ENCODE data around the gene DLEC1.
"Not testable (repeated sequence)": the region's sequence is repeated elsewhere in the genome, so short reads cannot be mapped to it uniquely, and the experiment has no call there.

DLEC1 gene

DNA sequence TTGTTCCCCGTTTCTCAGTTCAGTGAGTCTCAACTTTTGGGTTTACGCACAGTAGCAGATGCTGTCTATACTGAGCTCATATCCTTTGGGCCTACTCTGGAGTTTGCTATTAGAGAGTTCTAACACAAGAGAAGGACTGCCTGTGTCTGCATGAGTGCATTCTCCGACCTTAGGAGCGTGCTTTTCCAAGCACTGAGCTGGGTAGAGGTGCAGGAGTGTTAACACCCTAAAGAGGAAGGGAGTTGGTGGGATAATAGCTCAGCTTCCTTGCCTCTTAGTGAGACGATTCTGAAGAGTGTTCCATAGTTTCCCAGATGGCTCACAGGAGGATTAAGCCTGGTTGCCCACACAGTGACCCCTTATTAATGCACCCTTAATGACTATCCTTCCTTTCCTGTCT, 119.5 kb downstream of the DLEC1 start:
- Mint-ChIP-seq H3K27ac (no peak overlapping the region), H3K4me1 (peaks cover 20% of the 10 kb centered on the region), H3K36me3 (no peaks in the 10 kb centered on the region), H3K4me3 (no peak overlapping the region), H3K9me3 (no peaks in the 10 kb centered on the region)
- ATAC-seq: no peak
- DNase-seq (ENCODE audit: low spot score in 2 of 2): peak in 1 of 2 donors; percentile 44

DNA sequence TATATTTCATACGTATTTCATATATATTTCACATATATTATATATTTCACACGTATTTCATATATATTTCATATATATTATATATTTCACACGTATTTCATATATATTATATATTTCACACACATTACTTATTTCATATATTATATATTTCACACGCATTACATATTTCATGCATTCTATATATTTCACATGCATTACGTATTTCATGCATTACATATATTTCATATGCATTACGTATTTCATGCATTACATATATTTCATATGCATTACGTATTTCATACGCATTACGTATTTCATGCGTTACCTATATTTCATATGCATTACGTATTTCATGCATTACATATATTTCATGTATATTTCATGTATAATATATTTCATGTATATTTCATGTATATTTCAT, 121.7 kb downstream of the DLEC1 start:
- not testable (repeated sequence) for DNase-seq (ENCODE audit: low spot score in 2 of 2); H3K4me1 Mint-ChIP-seq

DNA sequence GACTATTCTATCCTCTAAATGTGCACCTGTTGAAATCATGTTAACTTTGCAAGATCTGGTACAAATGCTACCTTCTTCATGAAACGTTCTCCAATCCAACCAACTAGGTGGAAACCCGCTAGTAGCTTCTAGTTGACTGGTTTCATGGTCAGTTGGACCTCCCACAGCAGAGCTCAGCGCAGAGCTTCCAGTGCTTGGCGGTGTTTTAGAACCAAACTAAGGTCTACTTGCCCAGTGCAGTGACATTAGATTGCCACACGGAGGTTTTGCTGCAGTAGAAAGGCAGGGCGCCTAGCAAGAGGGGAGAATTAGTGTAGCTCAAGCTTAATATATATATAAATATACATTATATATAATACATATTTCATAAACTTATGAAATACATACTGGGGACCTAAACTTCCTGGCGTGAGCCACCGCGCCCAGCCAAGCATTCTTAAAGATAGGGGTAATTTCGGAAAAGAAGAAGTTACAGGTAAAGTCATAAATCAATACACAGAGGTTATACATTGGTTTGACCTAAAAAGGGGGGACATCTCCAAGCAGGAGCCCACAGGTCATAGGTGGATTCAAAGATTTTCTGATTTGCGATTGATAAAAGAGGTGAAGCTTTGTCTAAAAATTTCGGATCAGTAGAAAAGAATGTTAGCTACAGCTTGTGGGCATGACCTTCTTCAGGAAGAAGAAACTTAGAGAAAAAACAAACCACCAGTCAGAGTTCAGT, 124.3 kb downstream of the DLEC1 start:
- no peak for DNase-seq (ENCODE audit: low spot score in 2 of 2)
- Mint-ChIP-seq H3K4me1 (peaks cover 33% of the 10 kb centered on the region), H3K9me3 (no peaks in the 10 kb centered on the region), H3K4me3 (no peak overlapping the region), H3K27ac (no peak overlapping the region), H3K36me3 (peaks cover 40% of the 10 kb centered on the region)
- ATAC-seq: no peak

More for the DNA sequence above, 121.7 kb downstream of the DLEC1 start:
- peaks cover 16% of the 10 kb centered on the region for H3K36me3 Mint-ChIP-seq
- not testable (repeated sequence) for H3K27ac Mint-ChIP-seq, ATAC-seq, H3K4me3 Mint-ChIP-seq, H3K9me3 Mint-ChIP-seq

DNA sequence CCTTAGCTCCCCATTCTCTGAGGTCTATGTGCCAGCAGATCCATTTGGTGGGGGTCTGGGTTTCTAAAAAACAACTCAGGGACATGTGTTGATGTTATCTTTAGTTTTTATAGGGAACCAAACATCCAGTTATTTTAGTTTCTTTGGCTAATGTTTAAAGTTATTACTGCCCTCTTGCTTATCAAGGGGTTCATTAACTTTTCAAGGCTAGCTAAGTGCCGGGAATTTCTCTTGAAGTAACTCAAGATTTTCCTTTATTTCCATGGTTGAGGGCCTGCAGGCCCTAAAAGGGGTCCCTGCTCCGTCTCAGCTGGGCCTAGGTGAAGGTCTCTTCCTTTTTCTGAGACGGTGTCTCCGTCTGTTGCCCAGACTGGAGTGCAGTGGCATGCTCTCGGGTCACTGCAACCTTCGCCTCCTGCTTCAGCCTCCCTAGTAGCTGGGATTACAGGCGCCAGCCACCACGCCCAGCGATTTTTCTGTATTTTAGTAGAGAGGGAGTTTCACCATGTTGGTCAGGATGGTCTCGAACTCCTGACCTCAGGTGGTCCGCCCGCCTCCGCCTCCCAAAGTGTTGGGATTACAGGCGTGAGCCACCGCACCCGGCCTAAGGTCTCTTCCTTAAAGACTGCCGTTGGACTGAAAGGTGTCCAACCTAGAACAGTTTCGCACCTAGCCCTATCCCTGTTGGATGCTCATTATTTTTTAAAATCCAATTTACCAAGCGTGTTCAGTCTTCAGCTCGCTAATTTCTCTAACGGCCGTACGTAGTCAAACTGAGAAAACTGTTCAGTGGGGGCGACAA, 125.0 kb downstream of the DLEC1 start:
- ATAC-seq: no peak
- H3K36me3 Mint-ChIP-seq: peaks cover 47% of the 10 kb centered on the region
- H3K4me1 Mint-ChIP-seq: peaks cover 40% of the 10 kb centered on the region
- H3K4me3 Mint-ChIP-seq: peak overlapping the region; percentile 95
- no peak for DNase-seq (ENCODE audit: low spot score in 2 of 2)
- H3K9me3 Mint-ChIP-seq: no peaks in the 10 kb centered on the region
- peak overlapping the region; percentile 99 for H3K27ac Mint-ChIP-seq

DNA sequence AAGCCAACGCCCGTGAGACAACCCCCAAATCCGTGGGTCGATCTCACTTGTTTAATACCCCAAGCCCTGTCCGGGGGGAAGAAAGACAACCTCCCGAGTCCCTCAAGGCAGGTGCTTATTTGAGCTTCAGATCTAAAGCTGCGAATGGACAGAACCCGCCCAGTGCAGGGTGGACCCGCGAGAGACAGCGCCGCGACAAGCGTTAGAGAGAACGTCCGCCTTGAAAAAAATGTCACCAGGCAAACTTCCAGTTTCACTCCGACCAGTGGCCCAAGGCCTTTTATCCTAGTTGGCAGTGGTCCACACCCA, 125.6 kb downstream of the DLEC1 start:
- peak; percentile 35 for ATAC-seq
- peaks cover 53% of the 10 kb centered on the region for H3K36me3 Mint-ChIP-seq
- DNase-seq (ENCODE audit: low spot score in 2 of 2): no peak
- H3K4me1 Mint-ChIP-seq: peaks cover 46% of the 10 kb centered on the region
- peak overlapping the region; percentile 99 for H3K27ac Mint-ChIP-seq
- H3K9me3 Mint-ChIP-seq: no peaks in the 10 kb centered on the region
- H3K4me3 Mint-ChIP-seq: peak overlapping the region; percentile 95

DNA sequence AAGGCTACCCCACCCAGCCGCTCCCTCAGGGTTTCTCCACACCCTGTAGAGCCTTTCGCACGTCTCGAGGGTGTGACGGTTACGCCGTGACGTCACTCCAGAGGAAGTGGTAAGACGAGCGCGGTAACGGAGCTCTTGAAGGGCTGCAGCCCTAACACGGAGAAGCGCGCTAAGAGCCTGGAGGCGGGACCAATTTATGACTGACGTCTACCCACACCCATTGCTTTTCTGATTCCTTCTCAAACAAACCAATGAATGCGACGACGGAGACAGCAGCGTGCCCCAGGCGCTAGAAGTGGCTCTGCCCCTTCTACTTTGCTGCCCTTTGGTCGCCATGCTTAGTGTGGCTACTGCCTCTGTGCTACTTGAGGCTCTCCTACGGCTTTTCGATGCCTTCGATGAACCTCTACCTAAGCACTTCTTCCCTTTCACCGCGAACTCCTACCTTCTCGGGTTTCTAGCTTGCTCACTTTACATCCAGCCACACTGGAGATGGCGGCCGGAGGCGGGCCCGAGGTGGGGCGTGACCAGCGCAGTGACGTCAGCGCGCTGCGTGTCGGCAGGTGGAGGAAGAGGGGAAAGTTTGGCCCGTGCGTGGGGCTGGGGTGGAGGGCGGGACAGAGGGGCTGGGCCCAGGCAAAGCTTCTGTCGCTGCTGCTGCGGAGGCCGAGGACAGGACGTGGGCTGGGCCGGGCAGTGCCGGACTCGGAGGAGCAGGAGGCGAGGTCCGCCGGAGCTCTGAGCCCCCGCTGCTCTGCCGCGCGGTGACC, 126.1 kb downstream of the DLEC1 start, which contains the start of gene OXSR1:
TSS of gene OXSR1 (plus strand) at position 586 of the 770 bp plus-strand sequence. CDS start 340 bp downstream, outside the sequence.
- ATAC-seq (peak; percentile 93), DNase-seq (ENCODE audit: low spot score in 2 of 2) (peak; percentile 90 to 98)
- Mint-ChIP-seq H3K27ac (peak within 1 kb of the TSS; percentile 99), H3K4me1 (peaks cover 49% of the 10 kb centered on the region), H3K9me3 (no peaks in the 10 kb centered on the region), H3K4me3 (peak within 1 kb of the TSS; percentile 95), H3K36me3 (peaks cover 54% of the 10 kb centered on the region)

DNA sequence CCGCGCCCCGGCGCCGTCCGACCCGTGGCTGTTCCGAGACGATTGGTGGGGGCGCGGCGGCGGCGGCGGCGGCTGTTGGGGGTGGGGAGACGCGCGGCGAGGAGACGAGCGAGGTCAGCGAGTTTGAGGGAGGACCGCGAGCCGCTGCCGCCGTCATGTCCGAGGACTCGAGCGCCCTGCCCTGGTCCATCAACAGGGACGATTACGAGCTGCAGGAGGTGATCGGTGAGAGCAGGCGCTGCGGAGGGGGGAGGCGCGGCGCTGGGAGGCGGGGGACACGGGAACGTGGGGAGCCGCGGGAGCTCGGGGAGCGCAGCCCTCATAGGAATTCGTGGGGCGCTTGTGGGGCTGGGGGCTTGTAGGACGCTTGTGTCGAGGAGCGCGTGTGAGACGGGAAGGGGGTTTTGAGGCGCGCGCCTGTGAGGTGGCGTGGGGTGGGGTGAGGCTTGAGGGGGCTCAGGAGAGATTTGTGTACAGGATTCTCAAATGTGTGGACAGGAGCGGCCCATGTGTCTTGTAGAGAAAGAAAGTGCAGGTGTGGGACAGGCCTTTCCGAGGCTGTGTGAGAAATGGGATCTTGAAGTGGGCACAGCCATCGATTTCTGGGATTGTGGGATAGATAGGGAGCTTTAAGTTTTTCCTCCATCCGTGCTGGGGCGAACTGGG, 126.8 kb downstream of the DLEC1 start:
- H3K9me3 Mint-ChIP-seq: no peaks in the 10 kb centered on the region
- H3K4me1 Mint-ChIP-seq: peaks cover 57% of the 10 kb centered on the region
- ATAC-seq (peak; percentile 2), DNase-seq (ENCODE audit: low spot score in 2 of 2) (no peak)
- peak overlapping the region; percentile 95 for H3K4me3 Mint-ChIP-seq
- H3K27ac Mint-ChIP-seq: peak overlapping the region; percentile 99
- H3K36me3 Mint-ChIP-seq: peaks cover 60% of the 10 kb centered on the region

DNA sequence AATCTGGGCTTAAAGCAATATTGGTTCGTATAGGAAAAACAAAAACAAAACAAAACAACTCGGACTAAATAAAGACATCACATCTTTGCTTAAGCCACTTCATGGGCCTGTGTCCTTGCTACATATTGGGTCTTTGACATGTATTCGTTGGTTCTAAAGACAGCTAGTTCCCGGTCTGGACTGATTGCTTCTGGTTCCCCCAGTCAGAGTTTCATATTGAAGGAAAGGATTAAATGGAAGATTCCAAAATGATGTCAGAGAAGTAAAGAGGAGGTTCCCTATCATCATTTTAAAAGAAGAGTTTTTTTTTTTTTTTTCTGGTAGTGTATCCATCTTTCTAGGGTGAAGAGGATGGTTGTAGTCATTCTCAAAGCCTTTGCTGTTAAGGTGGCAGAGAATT, 128.6 kb downstream of the DLEC1 start:
- Mint-ChIP-seq H3K36me3 (peaks cover 60% of the 10 kb centered on the region), H3K4me3 (peak overlapping the region; percentile 95), H3K27ac (peak overlapping the region; percentile 99), H3K4me1 (peaks cover 68% of the 10 kb centered on the region), H3K9me3 (no peaks in the 10 kb centered on the region)
- ATAC-seq: no peak
- DNase-seq (ENCODE audit: low spot score in 2 of 2): no peak

DNA sequence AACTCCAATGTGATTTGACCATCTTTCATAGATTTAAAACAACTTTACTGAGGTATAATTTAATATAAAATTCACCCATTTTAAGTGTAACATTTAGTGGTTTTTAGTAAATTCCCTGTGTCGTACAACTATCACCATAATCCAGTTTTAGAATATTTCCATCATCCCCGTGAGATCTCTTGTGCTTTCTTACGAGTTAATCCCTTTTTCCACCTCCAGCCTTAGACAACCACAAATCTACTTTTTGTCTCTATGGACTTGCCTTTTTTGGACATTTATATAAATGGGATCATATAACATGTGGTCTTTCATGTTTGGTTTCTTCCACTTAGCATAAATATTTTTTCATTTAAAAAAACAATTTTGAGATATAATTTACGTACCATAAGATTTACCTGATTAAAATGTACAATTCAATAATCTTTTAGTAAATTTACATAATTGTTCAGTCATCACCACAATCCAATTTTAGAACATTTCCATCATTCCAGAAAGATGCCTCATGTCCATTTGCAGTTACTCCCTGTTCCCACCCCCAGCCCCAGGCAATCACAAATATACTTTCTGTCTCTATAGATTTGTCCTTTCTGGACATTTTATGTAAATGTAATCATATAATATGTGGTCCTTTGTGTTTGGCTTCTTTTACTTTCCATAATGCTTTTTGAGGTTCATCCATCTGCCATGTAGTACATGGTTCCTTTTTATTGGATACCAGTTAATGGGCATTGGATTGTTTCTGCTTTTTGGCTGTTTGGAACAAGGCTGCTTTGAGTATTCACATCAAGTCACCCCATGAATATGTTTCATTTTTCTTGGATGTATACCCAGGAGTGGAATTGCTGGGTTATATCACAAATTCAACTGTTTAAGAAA, 129.4 kb downstream of the DLEC1 start:
- DNase-seq (ENCODE audit: low spot score in 2 of 2) (no peak), ATAC-seq (no peak)
- Mint-ChIP-seq H3K27ac (peak overlapping the region; percentile 99), H3K4me3 (peak overlapping the region; percentile 95), H3K4me1 (peaks cover 70% of the 10 kb centered on the region), H3K36me3 (peaks cover 60% of the 10 kb centered on the region), H3K9me3 (no peaks in the 10 kb centered on the region)

DNA sequence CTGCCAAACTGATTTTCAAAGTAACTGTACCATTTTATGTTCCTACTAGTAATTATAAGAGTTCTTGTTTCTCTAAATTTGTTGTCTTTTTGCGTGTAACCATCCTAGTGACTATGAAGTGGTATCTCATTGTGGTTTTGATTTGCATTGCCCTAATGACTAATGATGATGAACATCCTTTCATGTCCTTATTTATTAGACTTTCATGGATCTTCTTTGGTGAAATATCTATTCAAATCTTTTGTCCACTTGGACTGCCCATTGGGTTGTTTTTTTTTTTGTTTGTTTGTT, 130.0 kb downstream of the DLEC1 start:
- DNase-seq (ENCODE audit: low spot score in 2 of 2): no peak
- Mint-ChIP-seq H3K9me3 (no peaks in the 10 kb centered on the region), H3K4me3 (peak overlapping the region; percentile 95), H3K27ac (peak overlapping the region; percentile 81), H3K36me3 (peaks cover 59% of the 10 kb centered on the region), H3K4me1 (peaks cover 75% of the 10 kb centered on the region)
- peak; percentile 2 for ATAC-seq

DNA sequence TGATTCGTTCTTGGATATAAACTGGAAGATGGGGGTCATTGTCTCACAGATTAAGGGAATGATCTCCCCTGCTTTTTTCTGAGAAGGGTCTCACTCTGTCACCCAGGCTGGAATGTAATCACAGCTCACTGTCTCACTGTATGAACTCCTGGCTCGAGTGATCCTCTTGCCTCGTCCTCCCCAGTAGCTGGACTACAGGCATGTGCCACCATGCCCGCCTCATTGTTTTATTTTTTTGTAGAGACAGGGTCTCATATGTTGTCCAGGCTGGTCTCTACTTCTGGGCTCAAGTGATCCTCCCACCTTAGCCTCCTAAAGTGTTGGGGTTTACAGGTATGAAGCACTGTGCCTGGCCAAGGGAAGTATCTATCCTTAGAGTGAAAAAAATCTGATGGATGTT, 131.7 kb downstream of the DLEC1 start:
- no peak for ATAC-seq
- H3K4me1 Mint-ChIP-seq: peaks cover 81% of the 10 kb centered on the region
- peak overlapping the region; percentile 20 for H3K27ac Mint-ChIP-seq
- no peaks in the 10 kb centered on the region for H3K9me3 Mint-ChIP-seq
- peak overlapping the region; percentile 13 for H3K4me3 Mint-ChIP-seq
- no peak for DNase-seq (ENCODE audit: low spot score in 2 of 2)
- H3K36me3 Mint-ChIP-seq: peaks cover 44% of the 10 kb centered on the region

DNA sequence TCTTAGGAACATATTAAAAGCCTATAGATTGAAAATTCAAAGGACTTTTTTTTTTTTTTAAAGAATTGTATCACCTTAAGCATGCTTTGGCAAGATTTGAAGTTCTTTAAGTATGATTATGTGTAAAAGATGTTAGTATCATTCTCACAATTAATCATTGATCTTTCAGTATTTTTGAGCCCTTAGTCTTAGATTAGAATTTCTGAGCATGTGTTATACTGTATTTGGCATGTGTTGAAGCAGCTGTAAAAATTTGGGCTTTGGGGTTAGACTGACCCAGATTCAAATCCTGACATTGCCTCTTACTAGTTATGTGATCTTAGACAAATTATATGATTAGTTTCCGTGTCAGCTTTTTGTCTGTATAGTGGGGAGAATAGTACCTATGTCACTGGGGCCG, 132.6 kb downstream of the DLEC1 start:
- Mint-ChIP-seq H3K4me1 (peaks cover 74% of the 10 kb centered on the region), H3K36me3 (peaks cover 35% of the 10 kb centered on the region), H3K4me3 (peak overlapping the region; percentile 13), H3K9me3 (no peaks in the 10 kb centered on the region), H3K27ac (no peak overlapping the region)
- DNase-seq (ENCODE audit: low spot score in 2 of 2) (no peak), ATAC-seq (peak; percentile 70)

Measured in stimulated activated effector memory CD8-positive, alpha-beta T cell treated with anti-CD3 and anti-CD28 coated beads, Interleukin-12 subunit alpha, Interleukin-12 subunit beta, amount 100 ng/mL, for 72 hours (primary cell).